ENCODE measurements around the gene PLA2G4D.

- peak in 1 of 3 donors; percentile 59 for TF ChIP-seq POLR2AphosphoS5 (IDR thresholded peaks at IDR 0.05)
- TF ChIP-seq CTCF (IDR thresholded peaks at IDR 0.05): no peak
- TF ChIP-seq EP300 (IDR thresholded peaks at IDR 0.05): no peak
- TF ChIP-seq POLR2A (IDR thresholded peaks at IDR 0.05): no peak
Observed at GRCh38 chr15:42035435-42035761, 59.0 kb downstream of the PLA2G4D start.

Data from suprapubic skin (tissue), 4 donors.